Liver (tissue), 9 donors: ENCODE results near the gene PKN2. TPM values are rescaled to one million over a fixed set of nuclear protein-coding genes. Genes with fewer than 3 reads are reported as not detected.

Experiments
- DNase-seq: peaks from one replicate; pipeline ENCODE4 v3.0.0-alpha.2; 2017; ENCODE audit warnings: low spot score
- H3K27ac ChIP-seq, 2 donors: one replicate each; pipeline ENCODE4 v1.7.0; 2013; ENCODE audit warnings: inconsistent platforms in 2 of 2, low read length in 2 of 2, control low read depth in 1 of 2, low read depth in 1 of 2, mild to moderate bottlenecking in 1 of 2
- H3K27me3 ChIP-seq, 4 donors: one replicate each; pipeline versions ENCODE4 v1.6.1 to v1.7.0; 2013; ENCODE audit warnings: low read length in 3 of 4, inconsistent platforms in 1 of 4, mild to moderate bottlenecking in 1 of 4, moderate library complexity in 1 of 4; ENCODE audit not compliant: control insufficient read depth in 4 of 4, insufficient read depth in 4 of 4
- H3K36me3 ChIP-seq, 4 donors: one replicate each; pipeline versions ENCODE4 v1.6.1 to v1.7.0; 2013; ENCODE audit warnings: low read length in 3 of 4, mild to moderate bottlenecking in 3 of 4, low read depth in 1 of 4, moderate library complexity in 1 of 4; ENCODE audit not compliant: control insufficient read depth in 4 of 4, insufficient read depth in 3 of 4
- H3K4me1 ChIP-seq, 4 donors: one replicate each; pipeline versions ENCODE4 v1.6.1 to v1.7.0; 2013; ENCODE audit warnings: low read length in 3 of 4, mild to moderate bottlenecking in 3 of 4, moderate library complexity in 1 of 4; ENCODE audit not compliant: control insufficient read depth in 4 of 4, insufficient read depth in 4 of 4
- H3K4me3 ChIP-seq, 3 donors: one replicate each; pipeline versions ENCODE4 v1.6.1 to v1.7.0; 2013; ENCODE audit warnings: low read length in 3 of 3, control low read depth in 1 of 3, low read depth in 1 of 3, mild to moderate bottlenecking in 1 of 3
- H3K9ac ChIP-seq, 2 donors: one replicate each; pipeline ENCODE4 v1.7.0; 2013; ENCODE audit warnings: low read length in 2 of 2, mild to moderate bottlenecking in 2 of 2, moderate library complexity in 2 of 2, control low read depth in 1 of 2, low read depth in 1 of 2
- H3K9me3 ChIP-seq, 4 donors: one replicate each; pipeline versions ENCODE4 v1.6.1 to v1.7.0; 2013; ENCODE audit warnings: low read length in 3 of 4; ENCODE audit not compliant: control insufficient read depth in 4 of 4
- EGR1 ChIP-seq, 2 donors: IDR thresholded peaks; 2 replicates each; pipeline ENCODE4 v1.6.1; 2016 to 2018; ENCODE audit warnings: antibody characterized with exemption in 2 of 2, low read depth in 2 of 2
- FOXA1 ChIP-seq: IDR thresholded peaks from 2 replicates; pipeline ENCODE4 v1.6.1; 2016; ENCODE audit warnings: antibody characterized with exemption
- FOXA2 ChIP-seq: IDR thresholded peaks from 2 replicates; pipeline ENCODE4 v1.6.1; 2016; ENCODE audit warnings: antibody characterized with exemption
- GABPA ChIP-seq, 2 donors: IDR thresholded peaks in 1 of 2; conservative IDR thresholded peaks in 1 of 2; 2 replicates each; pipeline ENCODE4 v1.6.1; 2016; ENCODE audit warnings: antibody characterized with exemption in 2 of 2, mild to moderate bottlenecking in 1 of 2, moderate library complexity in 1 of 2
- HNF4A ChIP-seq, 2 donors: conservative IDR thresholded peaks; 2 replicates each; pipeline ENCODE4 v1.6.1; 2016; ENCODE audit warnings: antibody characterized with exemption in 2 of 2, mild to moderate bottlenecking in 2 of 2
- HNF4G ChIP-seq: IDR thresholded peaks from 2 replicates; pipeline ENCODE4 v1.6.1; 2016; ENCODE audit warnings: antibody characterized with exemption
- JUND ChIP-seq, 2 donors: IDR thresholded peaks; 2 replicates each; pipeline ENCODE4 v1.6.1; 2016; ENCODE audit warnings: antibody characterized with exemption in 2 of 2
- NR2F2 ChIP-seq: IDR thresholded peaks from 2 replicates; pipeline ENCODE4 v1.6.1; 2016; ENCODE audit warnings: antibody characterized with exemption
- RAD21 ChIP-seq, 2 donors: IDR thresholded peaks; 2 replicates each; pipeline ENCODE4 v1.6.1; 2016; ENCODE audit warnings: antibody characterized with exemption in 2 of 2, mild to moderate bottlenecking in 2 of 2
- RXRA ChIP-seq, 2 donors: IDR thresholded peaks; 2 replicates each; pipeline ENCODE4 v1.6.1; 2017 to 2018; ENCODE audit warnings: antibody characterized with exemption in 2 of 2, mild to moderate bottlenecking in 1 of 2
- TAF1 ChIP-seq: conservative IDR thresholded peaks from 2 replicates; pipeline ENCODE4 v1.6.1; 2016; ENCODE audit warnings: antibody characterized with exemption, mild to moderate bottlenecking
- YY1 ChIP-seq: IDR thresholded peaks from 2 replicates; pipeline ENCODE4 v1.6.1; 2016; ENCODE audit warnings: antibody characterized with exemption, mild to moderate bottlenecking
- WGBS: extraction: QIAGEN DNeasy Blood & Tissue Kit; methylation state at CpG from one replicate; pipeline ENCODE4 v1.1.7; 2013; 5-methylcytosine and 5-hydroxymethylcytosine counted together
- polyA plus RNA-seq, 2 donors: library from polyadenylated mRNA; stranded (reverse) in 1 of 2; unstranded in 1 of 2; fragments of 200-250 nt in 1 of 2; fragments of >200 nt in 1 of 2; fragmentation: Nextera tagmentation in 1 of 2; extraction: Ambion mirVana in 1 of 2; gene quantifications; one replicate each; pipeline versions ENCODE4 v1.2.1 to v1.2.3, GENCODE V29; 2013 to 2015
- total RNA-seq, 2 donors: library from RNA; depleted of rRNA; stranded (reverse); fragments of >200 nt; gene quantifications; one replicate each; pipeline ENCODE4 v1.2.3, GENCODE V29; 2014
- TF ChIP-seq, protein P1 (sequence below): fragments of 150-350 bp; IDR thresholded peaks from 2 replicates; pipeline ENCODE4 v1.5.1; 2017; ENCODE audit warnings: improper control_type of control experiment, low read depth, low read length; ENCODE audit not compliant: missing input control
- TF ChIP-seq, protein P2 (sequence below): IDR thresholded peaks from 2 replicates; pipeline ENCODE4 v1.6.1; 2016; ENCODE audit warnings: antibody characterized with exemption
- TF ChIP-seq, protein P3 (sequence below): IDR thresholded peaks from 2 replicates; pipeline ENCODE4 v1.6.1; 2016; ENCODE audit warnings: antibody characterized with exemption
- TF ChIP-seq, protein P4 (sequence below): IDR thresholded peaks from 2 replicates; pipeline ENCODE4 v1.6.1; 2016; ENCODE audit warnings: antibody characterized with exemption, mild to moderate bottlenecking
- TF ChIP-seq, protein P5 (sequence below): IDR thresholded peaks from 2 replicates; pipeline ENCODE4 v1.6.1; 2016; ENCODE audit warnings: antibody characterized with exemption
- donor health status: healthy.
- donor health status: healthy.
- donor health status: healthy.
- donor health status: healthy.
- donor health status: healthy.

The PKN2 gene
- total and polyA plus RNA-seq, 4 donors, result 4.4 to 20.7 (median 13.3) TPM

DNA sequence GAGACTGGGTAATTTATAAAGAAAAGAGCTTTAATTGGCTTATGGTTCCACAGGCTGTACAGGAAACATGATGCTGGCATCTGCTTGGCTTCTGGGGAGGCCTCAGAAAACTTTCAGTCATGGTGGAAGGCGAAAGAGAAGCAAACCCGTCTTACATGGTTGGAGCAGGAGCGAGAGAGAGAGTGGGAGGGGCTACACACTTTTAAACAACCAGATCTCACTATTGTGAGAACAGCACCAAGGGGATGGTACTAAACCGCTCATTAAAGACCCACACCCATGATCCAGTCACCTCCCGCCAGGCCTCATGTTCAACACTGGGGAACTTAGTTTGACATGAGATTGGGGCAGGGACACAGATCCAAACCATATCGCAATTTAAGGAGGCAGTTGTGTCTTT, 69.4 kb downstream of the PKN2 start:
- Histone ChIP-seq H3K36me3 (no peaks in the 10 kb centered on the region), H3K9me3 (no peaks in the 10 kb centered on the region), H3K4me3 (no peak overlapping the region), H3K27ac (no peak overlapping the region), H3K9ac (no peak overlapping the region), H3K4me1 (no peaks in the 10 kb centered on the region), H3K27me3 (no peaks in the 10 kb centered on the region)
- TF ChIP-seq FOXA1 (no peak), HNF4G (no peak), TAF1 (no peak), RXRA (IDR thresholded peaks at IDR 0.05) (no peak), GABPA (IDR thresholded peaks at IDR 0.05 in 1 of 2, conservative IDR thresholded peaks at IDR 0.05 in 1 of 2) (no peak), FOXA2 (no peak), JUND (IDR thresholded peaks at IDR 0.05) (no peak), NR2F2 (no peak), EGR1 (IDR thresholded peaks at IDR 0.05; ENCODE audit: low read depth in 2 of 2) (no peak), RAD21 (IDR thresholded peaks at IDR 0.05) (no peak), HNF4A (conservative IDR thresholded peaks at IDR 0.05) (no peak)
- TF ChIP-seq, protein P1, sequence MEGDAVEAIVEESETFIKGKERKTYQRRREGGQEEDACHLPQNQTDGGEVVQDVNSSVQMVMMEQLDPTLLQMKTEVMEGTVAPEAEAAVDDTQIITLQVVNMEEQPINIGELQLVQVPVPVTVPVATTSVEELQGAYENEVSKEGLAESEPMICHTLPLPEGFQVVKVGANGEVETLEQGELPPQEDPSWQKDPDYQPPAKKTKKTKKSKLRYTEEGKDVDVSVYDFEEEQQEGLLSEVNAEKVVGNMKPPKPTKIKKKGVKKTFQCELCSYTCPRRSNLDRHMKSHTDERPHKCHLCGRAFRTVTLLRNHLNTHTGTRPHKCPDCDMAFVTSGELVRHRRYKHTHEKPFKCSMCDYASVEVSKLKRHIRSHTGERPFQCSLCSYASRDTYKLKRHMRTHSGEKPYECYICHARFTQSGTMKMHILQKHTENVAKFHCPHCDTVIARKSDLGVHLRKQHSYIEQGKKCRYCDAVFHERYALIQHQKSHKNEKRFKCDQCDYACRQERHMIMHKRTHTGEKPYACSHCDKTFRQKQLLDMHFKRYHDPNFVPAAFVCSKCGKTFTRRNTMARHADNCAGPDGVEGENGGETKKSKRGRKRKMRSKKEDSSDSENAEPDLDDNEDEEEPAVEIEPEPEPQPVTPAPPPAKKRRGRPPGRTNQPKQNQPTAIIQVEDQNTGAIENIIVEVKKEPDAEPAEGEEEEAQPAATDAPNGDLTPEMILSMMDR, result no peak
- TF ChIP-seq, protein P2, sequence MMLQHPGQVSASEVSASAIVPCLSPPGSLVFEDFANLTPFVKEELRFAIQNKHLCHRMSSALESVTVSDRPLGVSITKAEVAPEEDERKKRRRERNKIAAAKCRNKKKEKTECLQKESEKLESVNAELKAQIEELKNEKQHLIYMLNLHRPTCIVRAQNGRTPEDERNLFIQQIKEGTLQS, result no peak
- TF ChIP-seq, protein P3, sequence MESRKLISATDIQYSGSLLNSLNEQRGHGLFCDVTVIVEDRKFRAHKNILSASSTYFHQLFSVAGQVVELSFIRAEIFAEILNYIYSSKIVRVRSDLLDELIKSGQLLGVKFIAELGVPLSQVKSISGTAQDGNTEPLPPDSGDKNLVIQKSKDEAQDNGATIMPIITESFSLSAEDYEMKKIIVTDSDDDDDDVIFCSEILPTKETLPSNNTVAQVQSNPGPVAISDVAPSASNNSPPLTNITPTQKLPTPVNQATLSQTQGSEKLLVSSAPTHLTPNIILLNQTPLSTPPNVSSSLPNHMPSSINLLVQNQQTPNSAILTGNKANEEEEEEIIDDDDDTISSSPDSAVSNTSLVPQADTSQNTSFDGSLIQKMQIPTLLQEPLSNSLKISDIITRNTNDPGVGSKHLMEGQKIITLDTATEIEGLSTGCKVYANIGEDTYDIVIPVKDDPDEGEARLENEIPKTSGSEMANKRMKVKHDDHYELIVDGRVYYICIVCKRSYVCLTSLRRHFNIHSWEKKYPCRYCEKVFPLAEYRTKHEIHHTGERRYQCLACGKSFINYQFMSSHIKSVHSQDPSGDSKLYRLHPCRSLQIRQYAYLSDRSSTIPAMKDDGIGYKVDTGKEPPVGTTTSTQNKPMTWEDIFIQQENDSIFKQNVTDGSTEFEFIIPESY, result no peak
- TF ChIP-seq, protein P4, sequence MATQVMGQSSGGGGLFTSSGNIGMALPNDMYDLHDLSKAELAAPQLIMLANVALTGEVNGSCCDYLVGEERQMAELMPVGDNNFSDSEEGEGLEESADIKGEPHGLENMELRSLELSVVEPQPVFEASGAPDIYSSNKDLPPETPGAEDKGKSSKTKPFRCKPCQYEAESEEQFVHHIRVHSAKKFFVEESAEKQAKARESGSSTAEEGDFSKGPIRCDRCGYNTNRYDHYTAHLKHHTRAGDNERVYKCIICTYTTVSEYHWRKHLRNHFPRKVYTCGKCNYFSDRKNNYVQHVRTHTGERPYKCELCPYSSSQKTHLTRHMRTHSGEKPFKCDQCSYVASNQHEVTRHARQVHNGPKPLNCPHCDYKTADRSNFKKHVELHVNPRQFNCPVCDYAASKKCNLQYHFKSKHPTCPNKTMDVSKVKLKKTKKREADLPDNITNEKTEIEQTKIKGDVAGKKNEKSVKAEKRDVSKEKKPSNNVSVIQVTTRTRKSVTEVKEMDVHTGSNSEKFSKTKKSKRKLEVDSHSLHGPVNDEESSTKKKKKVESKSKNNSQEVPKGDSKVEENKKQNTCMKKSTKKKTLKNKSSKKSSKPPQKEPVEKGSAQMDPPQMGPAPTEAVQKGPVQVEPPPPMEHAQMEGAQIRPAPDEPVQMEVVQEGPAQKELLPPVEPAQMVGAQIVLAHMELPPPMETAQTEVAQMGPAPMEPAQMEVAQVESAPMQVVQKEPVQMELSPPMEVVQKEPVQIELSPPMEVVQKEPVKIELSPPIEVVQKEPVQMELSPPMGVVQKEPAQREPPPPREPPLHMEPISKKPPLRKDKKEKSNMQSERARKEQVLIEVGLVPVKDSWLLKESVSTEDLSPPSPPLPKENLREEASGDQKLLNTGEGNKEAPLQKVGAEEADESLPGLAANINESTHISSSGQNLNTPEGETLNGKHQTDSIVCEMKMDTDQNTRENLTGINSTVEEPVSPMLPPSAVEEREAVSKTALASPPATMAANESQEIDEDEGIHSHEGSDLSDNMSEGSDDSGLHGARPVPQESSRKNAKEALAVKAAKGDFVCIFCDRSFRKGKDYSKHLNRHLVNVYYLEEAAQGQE, result no peak
- 99% methylated on average over 6 of the region's 6 CpGs for WGBS
- DNase-seq, result no peak

DNA sequence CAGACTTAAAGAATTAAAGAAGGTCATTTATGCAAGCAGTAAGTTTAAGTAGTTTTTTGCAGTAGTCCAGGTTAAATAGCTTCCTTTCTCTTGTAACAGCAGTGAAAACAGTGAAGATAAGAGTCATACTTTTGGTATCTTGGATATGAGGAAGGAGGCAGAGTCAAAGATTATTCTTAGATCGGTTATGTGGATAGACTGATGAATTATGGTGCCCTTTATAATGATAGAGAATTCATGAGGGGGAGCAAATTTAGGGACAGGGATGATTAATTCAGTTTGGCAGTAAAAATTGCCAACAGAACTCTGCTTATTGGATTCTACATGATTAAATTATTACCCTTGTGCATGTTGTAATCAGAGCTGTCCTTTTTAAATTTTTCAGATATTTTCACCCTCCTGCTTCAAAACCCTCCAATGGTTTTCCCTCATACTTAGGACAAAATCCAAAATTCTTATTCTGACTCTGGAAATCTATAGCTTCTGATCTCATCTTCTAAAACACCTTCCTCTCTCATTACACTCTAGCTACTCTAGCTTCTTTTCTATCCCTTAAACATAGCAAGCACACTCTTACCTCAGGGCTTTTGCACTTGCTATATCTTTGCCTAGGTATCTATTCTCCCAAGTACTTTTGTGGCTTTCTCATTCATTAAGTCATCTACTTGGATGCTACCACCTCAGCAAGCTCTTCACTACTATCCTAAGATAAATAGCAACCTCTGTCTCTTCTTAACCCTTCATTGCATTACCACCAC, 79.8 kb downstream of the PKN2 start:
- Histone ChIP-seq H3K9me3 (no peaks in the 10 kb centered on the region), H3K4me3 (no peak overlapping the region), H3K27me3 (no peaks in the 10 kb centered on the region), H3K9ac (no peak overlapping the region), H3K27ac (no peak overlapping the region), H3K36me3 (peaks cover 0 to 10% (median 1%) of the 10 kb centered on the region in 4 donors), H3K4me1 (no peaks in the 10 kb centered on the region)
- no peak for DNase-seq
- TF ChIP-seq, protein P5, sequence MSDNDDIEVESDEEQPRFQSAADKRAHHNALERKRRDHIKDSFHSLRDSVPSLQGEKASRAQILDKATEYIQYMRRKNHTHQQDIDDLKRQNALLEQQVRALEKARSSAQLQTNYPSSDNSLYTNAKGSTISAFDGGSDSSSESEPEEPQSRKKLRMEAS, result no peak
- TF ChIP-seq EGR1 (IDR thresholded peaks at IDR 0.05; ENCODE audit: low read depth in 2 of 2) (no peak), YY1 (no peak), HNF4A (conservative IDR thresholded peaks at IDR 0.05) (no peak), FOXA1 (no peak)
- TF ChIP-seq, protein P1, result no peak
- 85% methylated on average over 1 of the region's 1 CpG for WGBS
